Measurements from ENCODE around the gene ASB13. TPM values are rescaled to one million over a fixed set of nuclear protein-coding genes. Genes with fewer than 3 reads are reported as not detected.
A peak's percentile ranks its signal among the peaks of the same experiment; 100 is the strongest.

Gene ASB13
- total RNA-seq: 1 to 10 TPM in 2 of 3 donors, under 1 TPM in 1; 0.99 to 2.4 (median 1.4) TPM
- total RNA-seq (2013): 4.2 TPM

- no peaks in the 10 kb centered on the region for H3K27me3 ChIP-seq (ENCODE audit: control insufficient read depth, insufficient read depth, low read length)
- no peaks in the 10 kb centered on the region for H3K36me3 ChIP-seq (ENCODE audit: control insufficient read depth, insufficient read depth, low read length)
- ATAC-seq (peak; percentile 73 to 86 (median 83)), DNase-seq (peak in 1 of 2 donors; percentile 56)
- intact Hi-C loops (cut with micrococcal nuclease): no loop called here
- peaks cover 14 to 29% of the 10 kb centered on the region in 2 donors for H3K27me3 Mint-ChIP-seq (ENCODE audit: low read depth in 2 of 2)
- H3K27ac Mint-ChIP-seq: no peak within 1 kb of the TSS
- TF ChIP-seq CTCF (IDR thresholded peaks at IDR 0.05): no peak
- no peak within 1 kb of the TSS for H3K27ac ChIP-seq (ENCODE audit: low read length)
- peak within 1 kb of the TSS; percentile 88 for H3K4me3 Mint-ChIP-seq
- H3K36me3 Mint-ChIP-seq: no peaks in the 10 kb centered on the region
- H3K4me1 Mint-ChIP-seq: peaks cover 9 to 12% of the 10 kb centered on the region in 2 donors
- H3K9me3 Mint-ChIP-seq: no peaks in the 10 kb centered on the region
- peak within 1 kb of the TSS; percentile 56 for H3K4me3 ChIP-seq (ENCODE audit: low read length)
- no peaks in the 10 kb centered on the region for H3K9me3 ChIP-seq (ENCODE audit: control insufficient read depth, insufficient read depth, low read length)
- WGBS (ENCODE audit: insufficient coverage): under 1% methylated on average over 112 of the region's 112 CpGs
- peaks cover 11% of the 10 kb centered on the region for H3K4me1 ChIP-seq (ENCODE audit: control insufficient read depth, insufficient read depth, low read length)
Observed at GRCh38 chr10:5666008-5666840, at the start of gene ASB13. TSS of gene ASB13 (minus strand) at chr10:5666595. CDS start at chr10:5666551, 44 bp downstream.

- no peaks in the 10 kb centered on the region for H3K9me3 ChIP-seq (ENCODE audit: control insufficient read depth, insufficient read depth, low read length)
- peaks cover 38 to 44% of the 10 kb centered on the region in 2 donors for H3K4me1 Mint-ChIP-seq
- no peaks in the 10 kb centered on the region for H3K36me3 ChIP-seq (ENCODE audit: control insufficient read depth, insufficient read depth, low read length)
- intact Hi-C loops (cut with micrococcal nuclease): loop anchor here (1.0 to 2.0 kb wide), 2 partner anchors 19 to 27 kb away; partner anchors contain the start of gene TASOR2
- H3K27ac ChIP-seq (ENCODE audit: low read length): peak overlapping the region; percentile 31
- H3K4me3 Mint-ChIP-seq: peak overlapping the region; percentile 90
- no peaks in the 10 kb centered on the region for H3K9me3 Mint-ChIP-seq
- TF ChIP-seq CTCF (IDR thresholded peaks at IDR 0.05): no peak
- H3K36me3 Mint-ChIP-seq: no peaks in the 10 kb centered on the region
- no peaks in the 10 kb centered on the region for H3K27me3 ChIP-seq (ENCODE audit: control insufficient read depth, insufficient read depth, low read length)
- H3K27me3 Mint-ChIP-seq (ENCODE audit: low read depth in 2 of 2): no peaks in the 10 kb centered on the region
- DNase-seq: peak in 1 of 2 donors; percentile 23
- H3K27ac Mint-ChIP-seq: peak overlapping the region; percentile 88 to 93
- H3K4me3 ChIP-seq (ENCODE audit: low read length): peak overlapping the region; percentile 45
- H3K4me1 ChIP-seq (ENCODE audit: control insufficient read depth, insufficient read depth, low read length): no peaks in the 10 kb centered on the region
- ATAC-seq: peak; percentile 63 to 79 (median 76)
- WGBS (ENCODE audit: insufficient coverage): 47% methylated on average over 3 of the region's 4 CpGs
Observed at GRCh38 chr10:5711642-5712041, 45.2 kb upstream of the ASB13 start.

- Mint-ChIP-seq H3K27ac (peak overlapping the region; percentile 88 to 93), H3K27me3 (ENCODE audit: low read depth in 2 of 2) (no peaks in the 10 kb centered on the region), H3K9me3 (no peaks in the 10 kb centered on the region), H3K4me3 (peak overlapping the region; percentile 90), H3K4me1 (peaks cover 38 to 44% of the 10 kb centered on the region in 2 donors), H3K36me3 (no peaks in the 10 kb centered on the region)
- Histone ChIP-seq H3K27ac (ENCODE audit: low read length) (no peak overlapping the region), H3K36me3 (ENCODE audit: control insufficient read depth, insufficient read depth, low read length) (no peaks in the 10 kb centered on the region), H3K4me1 (ENCODE audit: control insufficient read depth, insufficient read depth, low read length) (no peaks in the 10 kb centered on the region), H3K4me3 (ENCODE audit: low read length) (peak overlapping the region; percentile 45), H3K27me3 (ENCODE audit: control insufficient read depth, insufficient read depth, low read length) (no peaks in the 10 kb centered on the region), H3K9me3 (ENCODE audit: control insufficient read depth, insufficient read depth, low read length) (no peaks in the 10 kb centered on the region)
- ATAC-seq: peak in 2 of 3 donors; percentile 49 to 55
- DNase-seq: peak in 1 of 2 donors; percentile 23
- TF ChIP-seq CTCF (IDR thresholded peaks at IDR 0.05): no peak
- no CpG with 5 or more reads among the region's 1 CpG for WGBS (ENCODE audit: insufficient coverage)
- intact Hi-C loops (cut with micrococcal nuclease): loop anchor here (1.0 to 2.0 kb wide), 2 partner anchors 19 to 26 kb away; partner anchors contain the start of gene TASOR2
Observed at GRCh38 chr10:5710859-5711258, 44.5 kb upstream of the ASB13 start.

Data from natural killer cell (primary cell).